Stomach (tissue), 4 donors: ENCODE results near the gene TBC1D5.

Experiments
- CTCF ChIP-seq, 7 experiments: fragments of 450-650 bp in 4 of 7; fragments of 200-600 bp in 3 of 7; sonication (generic) in 3 of 7; IDR thresholded peaks; one replicate each; pipeline ENCODE4 v1.5.1; 2016 to 2019; ENCODE audit warnings: antibody characterized with exemption in 7 of 7, control low read depth in 2 of 7, mild to moderate bottlenecking in 1 of 7
- POLR2A ChIP-seq, 4 donors: fragments of 450-650 bp; IDR thresholded peaks; one replicate each; pipeline ENCODE4 v1.6.1; 2016; ENCODE audit warnings: antibody characterized with exemption in 4 of 4, control low read depth in 2 of 4, mild to moderate bottlenecking in 1 of 4, moderate library complexity in 1 of 4
- POLR2AphosphoS5 ChIP-seq, 3 donors: sonication (generic); formaldehyde crosslinking; IDR thresholded peaks; one replicate each; pipeline ENCODE4 v1.6.1; 2016; ENCODE audit warnings: antibody characterized with exemption in 3 of 3

DNA sequence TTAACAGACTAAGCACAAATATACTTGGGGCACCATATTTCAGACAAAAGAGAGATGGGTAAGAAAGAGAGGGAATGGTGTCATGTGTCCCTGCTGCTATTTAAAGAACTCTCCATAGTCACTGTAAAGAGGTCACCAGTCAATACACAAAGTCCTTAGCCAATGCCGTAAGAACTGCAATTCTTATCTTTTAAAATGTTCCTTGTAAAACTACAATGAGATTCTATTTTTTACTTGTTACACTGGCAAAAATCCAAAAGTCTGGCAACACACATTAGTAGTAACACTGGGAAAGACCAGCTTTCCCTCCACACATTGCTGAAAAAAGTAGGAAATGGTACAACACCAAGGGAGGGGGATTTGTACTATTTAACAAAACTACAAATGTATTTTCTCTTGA is 189.4 kb downstream of the TBC1D5 start:
- no peak for TF ChIP-seq POLR2A (IDR thresholded peaks at IDR 0.05)
- no peak for TF ChIP-seq CTCF (IDR thresholded peaks at IDR 0.05)
- TF ChIP-seq POLR2AphosphoS5 (IDR thresholded peaks at IDR 0.05) = no peak
